ENCODE results near the gene PTPRK.

PTPRK gene

DNA sequence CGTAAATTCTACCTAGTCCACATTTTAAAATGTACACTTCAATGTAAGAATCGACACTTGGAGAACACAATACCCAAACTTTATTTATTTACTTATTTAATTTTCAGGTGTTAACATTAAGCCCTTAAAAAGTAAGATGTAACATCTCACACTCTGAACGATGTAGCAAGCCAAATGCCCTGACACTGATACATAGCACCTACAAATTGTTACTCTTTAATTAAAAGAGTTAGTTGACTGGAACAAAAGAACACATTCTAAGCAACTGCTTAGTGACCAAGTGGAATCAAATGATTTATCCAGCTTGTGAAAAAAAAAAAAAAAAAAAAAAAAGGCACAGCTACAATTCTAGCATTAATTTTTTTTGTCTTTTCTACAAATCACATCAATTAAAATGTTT, 327.4 kb downstream of the PTPRK start:
- DNase-seq (ENCODE audit: low spot score): no peak

DNA sequence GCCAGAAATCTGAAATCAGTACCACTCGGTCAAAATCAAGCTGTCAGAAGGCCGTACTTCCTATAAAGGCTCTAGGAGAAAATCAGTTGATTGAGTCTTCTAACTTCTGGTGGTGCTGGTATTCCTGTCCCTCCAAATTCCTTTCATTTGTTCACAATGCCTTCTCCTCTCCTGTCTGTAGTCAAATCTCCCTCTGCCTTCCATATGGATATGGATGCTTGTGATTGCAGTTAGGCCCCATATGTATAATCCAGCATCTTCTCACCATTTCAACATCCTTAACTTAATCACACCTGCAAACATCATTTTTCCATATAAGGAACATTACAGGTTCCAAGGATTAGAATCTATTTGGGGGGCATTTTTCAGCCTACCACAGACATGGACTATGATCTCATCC, 331.7 kb downstream of the PTPRK start:
- DNase-seq (ENCODE audit: low spot score): no peak

DNA sequence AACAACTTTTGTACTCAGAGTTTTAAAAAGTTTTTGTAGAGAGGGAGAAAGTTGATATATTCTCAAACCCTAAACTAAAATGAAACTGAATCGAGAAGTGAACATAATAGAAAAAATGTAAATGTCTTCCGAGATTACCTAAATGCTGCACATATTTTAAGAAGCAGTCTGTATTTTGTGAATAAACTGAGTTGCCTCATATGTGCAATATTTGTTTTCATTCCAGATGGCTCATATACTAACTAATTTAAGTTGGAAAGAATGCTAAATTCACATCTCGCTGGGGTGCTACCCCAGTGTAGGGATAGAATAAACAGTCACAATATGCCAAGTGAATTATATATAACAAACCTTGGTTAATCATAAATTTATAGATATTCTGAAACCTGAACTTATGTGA, 333.7 kb downstream of the PTPRK start:
- DNase-seq (ENCODE audit: low spot score): no peak

DNA sequence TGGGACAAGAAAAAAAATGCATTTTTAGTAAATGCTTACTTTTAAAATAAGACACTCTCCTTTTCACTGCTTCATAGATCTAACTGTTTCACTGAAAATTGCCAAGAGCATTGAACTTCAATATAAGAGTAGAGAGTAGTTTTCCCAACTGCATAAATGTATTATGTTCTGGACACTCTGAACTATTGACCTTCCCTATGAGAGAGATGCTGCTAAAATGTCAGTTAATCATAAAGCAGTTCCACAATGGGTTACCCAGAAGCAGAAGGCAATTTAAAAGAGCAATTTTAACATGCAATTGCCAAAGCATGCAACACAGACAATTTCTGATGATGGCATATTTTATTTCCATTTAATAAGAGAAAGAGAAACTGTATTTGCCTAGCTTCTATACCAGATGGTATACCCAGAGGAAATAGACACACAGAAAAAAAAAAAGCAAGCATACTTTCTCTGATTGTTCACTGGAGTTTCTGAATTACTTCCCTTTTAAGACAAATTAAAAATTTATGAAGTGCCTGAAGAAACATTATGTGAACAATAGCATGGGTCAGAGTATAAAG, 340.4 kb downstream of the PTPRK start:
- no peak for DNase-seq (ENCODE audit: low spot score)

DNA sequence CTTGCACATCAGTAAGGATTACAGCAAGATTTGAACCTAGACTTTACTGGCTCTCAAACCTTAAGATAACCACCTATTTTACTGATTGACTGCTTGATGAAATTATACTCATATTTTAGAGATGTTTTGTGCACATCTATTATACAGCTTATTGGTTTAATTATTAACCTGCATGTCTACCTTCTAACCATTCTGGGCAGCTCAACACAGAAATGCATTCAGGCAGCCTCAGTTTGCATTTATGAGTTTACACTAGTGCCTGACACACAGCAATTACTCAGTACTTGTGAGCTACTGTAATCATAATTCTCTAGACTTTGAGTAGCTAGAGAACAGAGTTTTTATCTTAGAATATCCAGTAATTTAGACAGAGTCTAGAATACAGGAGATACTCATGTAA, 345.7 kb downstream of the PTPRK start:
- DNase-seq (ENCODE audit: low spot score): no peak

DNA sequence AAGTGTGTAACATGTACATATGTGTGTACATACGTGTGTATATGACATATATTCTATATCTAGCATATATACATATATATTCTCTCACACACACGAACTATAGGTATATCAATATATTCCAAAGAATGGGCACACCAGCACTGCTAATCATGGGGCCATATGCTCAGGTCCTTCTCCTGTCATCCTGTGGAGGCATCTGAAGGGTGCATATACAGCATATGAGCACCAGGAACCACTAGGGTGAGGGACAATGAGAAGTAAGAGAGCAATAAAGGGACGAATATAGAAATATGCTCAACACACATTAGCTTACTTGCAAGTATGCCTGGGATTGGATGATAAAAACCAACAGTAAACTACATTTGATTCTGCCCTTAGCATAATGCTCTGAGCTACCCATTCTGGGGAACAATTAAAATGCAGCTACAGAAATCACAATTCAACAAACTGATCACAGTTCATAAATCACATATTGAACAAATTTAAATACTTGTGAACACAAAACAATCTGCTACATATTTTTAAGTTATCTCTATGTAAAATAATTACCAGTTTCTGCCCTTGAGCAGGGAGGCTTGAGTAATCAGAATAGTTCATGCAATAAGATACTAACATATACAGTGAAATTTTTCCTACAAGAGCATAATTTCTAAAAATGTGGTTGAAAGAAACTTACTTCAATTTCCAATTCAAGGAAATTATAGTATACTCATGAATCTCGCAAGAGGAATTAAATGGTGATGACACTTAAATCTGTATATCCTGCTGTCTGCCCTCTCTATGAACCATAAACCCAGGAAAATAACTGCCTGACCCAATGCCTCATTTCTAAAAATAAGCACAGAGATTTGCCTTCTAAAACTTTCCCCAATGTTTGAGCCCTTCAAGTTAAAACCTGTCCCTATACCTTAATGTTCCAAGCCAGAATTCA, 347.4 kb downstream of the PTPRK start:
- DNase-seq (ENCODE audit: low spot score): no peak

DNA sequence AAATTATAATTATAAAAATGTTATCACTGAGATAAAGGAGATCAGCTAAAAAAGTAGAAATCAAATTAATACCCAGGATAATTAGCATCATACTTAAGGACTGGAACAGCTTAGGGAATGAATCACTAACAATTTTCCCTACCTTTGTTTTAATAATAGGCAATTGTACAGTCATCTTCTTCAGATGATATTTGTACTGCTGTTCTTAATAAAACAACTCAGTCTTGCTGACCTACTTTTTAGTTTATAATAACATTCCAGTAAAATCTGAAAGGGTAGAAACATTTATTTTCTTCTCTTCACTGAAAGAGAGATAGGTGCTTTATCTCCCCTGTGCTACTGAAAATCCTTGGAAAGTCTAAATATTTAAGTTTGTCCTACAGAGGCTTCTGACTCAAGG, 348.3 kb downstream of the PTPRK start:
- no peak for DNase-seq (ENCODE audit: low spot score)

DNA sequence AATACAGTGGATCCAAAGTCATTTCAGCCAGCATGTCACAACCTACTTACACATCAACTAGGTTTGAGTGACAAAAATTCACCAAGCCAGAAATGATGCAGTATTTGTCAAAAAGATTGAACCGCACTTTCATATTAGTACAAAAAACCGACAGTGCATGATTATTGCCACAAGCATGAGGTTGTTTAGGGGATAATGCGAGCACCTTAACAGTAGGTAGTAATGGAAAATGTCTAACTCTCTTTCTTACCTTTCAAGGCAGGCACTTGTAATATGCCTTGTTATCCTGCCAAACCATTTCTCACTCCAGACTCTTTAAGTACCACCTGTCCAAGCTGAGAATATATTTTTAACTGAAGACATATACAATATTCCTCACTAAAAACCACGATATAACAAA, 349.2 kb downstream of the PTPRK start:
- DNase-seq (ENCODE audit: low spot score): no peak

DNA sequence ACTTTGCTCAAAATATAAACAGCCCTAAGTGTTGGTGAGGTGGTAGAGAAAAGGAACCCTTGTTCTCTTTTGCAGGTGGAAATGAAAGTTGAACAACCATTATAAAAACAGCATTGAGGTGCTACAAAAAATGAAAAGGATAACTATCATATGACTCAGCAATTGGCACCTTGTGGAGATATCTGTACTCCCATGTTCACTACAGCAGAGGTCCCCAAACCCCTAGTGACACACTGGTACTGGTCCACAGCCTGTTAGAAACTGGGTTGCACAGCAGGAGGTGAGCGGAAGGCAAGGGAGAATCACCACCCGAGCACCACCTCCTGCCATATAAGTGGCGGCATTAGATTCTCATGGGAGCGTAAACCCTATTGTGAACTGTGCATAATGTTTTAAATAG, 352.2 kb downstream of the PTPRK start:
- no peak for DNase-seq (ENCODE audit: low spot score)

DNA sequence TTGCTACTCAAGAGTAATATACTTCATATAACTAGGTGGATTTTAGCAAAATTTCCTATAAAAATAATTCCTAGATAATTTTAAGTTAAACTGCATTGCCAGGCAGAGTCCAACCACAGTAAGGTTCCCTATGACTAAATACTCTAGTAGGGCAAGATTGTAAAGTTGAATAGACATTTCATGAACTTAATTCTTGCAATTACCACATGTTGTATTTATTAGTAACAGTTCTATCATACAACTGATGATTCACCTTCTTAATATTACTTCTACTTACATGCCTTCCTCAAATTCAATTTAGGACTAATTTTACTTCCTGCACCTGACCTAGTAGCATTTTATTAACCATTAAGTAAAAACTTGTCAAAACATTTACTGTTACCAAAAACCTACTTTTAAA, 352.8 kb downstream of the PTPRK start:
- no peak for DNase-seq (ENCODE audit: low spot score)

DNA sequence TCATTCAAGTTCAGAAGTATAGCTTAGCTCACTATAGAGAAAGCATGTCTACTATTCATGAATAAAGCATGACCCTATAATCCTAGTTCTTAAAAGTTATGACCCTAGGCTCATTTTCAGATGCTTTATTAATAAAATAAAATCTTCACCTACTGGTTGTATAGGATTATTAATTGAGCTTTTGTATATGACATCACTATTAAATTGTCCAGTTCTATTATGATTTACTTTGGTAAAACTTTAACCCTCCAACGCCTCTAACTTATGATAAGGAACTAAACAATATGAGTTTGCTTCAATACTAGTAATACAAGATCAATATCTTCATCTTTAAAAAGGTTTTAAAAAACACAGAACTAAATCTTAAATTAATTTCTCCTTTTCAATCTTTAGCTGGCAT, 356.1 kb downstream of the PTPRK start:
- DNase-seq (ENCODE audit: low spot score): no peak

DNA sequence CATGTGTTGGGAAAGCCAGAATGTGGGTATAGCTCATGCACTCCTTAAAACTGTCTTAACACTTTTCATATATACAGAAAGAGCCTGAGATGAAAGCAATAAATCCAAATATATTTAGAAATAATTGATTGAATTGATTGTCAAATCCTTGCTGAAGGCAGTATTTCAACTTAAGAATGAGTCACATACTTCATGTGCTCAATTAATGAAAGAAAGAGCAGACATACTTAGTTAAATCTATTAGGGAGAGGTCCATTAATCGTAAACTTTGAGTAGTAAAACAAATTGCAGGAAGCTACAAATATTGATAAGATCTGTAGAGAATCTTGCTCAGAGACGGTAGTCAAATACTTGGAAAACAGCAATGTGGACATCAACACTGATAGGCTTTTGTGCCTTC, 358.0 kb downstream of the PTPRK start:
- no peak for DNase-seq (ENCODE audit: low spot score)

DNA sequence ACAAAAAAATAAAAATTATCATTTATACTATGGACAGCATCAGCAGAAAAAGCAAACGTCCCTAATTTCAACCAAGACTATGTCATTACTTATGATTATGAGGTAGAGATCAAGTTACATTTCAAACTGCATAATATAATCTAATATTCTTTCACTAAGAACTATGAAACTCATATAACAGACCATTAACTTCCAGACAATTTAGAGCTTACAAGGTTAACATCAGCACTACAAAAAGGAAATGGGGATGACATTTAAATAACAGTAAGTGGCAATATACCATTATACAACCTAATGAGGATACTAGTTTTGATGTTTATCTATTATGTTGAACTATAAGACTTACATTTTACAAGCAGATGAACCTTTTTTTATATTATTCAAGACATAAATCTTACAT, 358.6 kb downstream of the PTPRK start:
- DNase-seq (ENCODE audit: low spot score): no peak

DNA sequence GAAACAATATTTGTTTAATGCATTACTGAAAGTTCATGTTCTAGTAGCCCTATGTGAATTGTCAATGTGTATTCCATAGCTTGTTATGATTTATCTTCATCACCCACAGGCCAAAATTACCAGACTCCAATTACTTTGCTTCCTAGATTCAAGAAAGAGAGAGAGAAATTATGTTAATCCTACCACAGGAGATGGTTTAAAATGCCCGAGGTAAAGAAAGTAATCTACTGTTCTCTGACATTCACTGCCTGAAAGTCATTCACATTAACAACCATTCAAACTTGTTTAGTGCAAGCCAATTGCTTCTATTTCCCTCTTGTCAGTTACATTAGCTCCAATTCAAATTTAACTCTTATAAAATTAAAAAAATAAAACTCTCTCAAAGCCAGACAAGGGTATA, 359.1 kb downstream of the PTPRK start:
- no peak for DNase-seq (ENCODE audit: low spot score)

DNA sequence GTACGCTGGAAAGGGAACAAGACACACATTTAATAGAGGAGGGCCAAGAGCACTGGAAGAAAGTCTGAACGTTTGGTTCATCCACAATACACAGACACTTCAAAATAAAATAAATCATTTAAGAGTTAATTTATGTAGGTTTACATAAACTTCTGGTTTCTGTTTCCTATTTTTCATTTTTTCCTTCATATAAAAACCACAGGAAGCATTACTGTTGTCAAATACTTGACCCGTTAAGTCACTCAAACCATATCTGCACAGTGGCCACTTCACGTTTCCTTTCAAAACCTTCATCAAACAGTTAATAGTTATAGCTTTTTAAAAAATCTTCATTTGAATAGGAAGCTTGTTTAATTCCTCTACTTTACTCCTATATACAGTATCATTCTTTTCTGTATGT, 361.9 kb downstream of the PTPRK start:
- no peak for DNase-seq (ENCODE audit: low spot score)

DNA sequence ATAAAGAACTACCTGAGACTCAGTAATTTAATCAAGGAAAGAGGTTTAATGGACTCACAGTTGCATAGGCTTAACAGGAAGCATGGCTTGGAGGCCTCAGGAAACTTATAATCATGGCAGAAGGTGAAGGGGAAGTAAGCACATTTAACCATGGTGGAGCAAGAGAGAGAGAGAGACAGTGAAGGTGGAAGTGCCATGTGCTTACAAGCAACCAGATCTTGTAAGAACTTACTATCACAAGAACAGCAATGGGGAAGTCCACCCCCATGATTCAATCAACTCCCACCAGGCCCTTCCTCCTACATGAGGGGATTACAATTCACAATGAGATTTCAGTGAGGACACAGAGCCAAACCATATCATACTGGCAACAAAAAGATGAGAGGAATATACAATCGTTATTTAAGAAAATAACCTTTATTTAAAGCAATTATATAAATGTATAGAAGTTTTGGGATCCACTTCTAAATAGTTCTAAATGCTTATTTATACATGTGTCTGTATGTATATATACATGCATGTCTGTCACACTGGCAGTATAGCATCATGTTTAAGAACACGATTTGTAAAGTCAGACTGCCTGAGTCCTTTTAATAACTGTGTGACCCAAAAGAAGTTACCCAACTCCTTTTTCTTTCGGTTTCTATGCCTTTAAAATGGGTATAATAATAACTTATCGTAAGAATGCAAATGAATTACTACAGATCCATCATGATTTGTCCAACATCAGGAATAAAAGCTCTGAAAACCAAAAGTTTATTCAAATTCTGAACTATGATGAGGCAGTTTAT, 363.9 kb downstream of the PTPRK start:
- no peak for DNase-seq (ENCODE audit: low spot score)

DNA sequence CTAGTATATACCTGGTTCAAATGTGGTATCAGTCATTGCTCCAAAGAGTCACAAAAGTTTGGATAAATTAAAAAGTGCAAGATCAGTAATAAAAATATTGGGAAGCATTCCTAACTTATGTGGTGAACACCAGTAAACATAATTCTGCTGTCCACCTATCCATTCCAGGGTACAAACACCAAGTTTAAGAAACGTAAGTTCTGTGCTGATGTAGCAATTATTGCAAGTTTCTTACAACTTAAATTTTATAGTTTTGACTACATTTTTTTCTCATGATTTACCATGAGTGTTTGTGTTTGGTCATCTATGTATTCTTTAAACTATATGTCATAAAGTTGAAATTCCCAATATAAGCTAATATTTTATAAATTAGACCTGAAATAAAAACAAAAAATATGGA, 364.6 kb downstream of the PTPRK start:
- DNase-seq (ENCODE audit: low spot score): no peak

DNA sequence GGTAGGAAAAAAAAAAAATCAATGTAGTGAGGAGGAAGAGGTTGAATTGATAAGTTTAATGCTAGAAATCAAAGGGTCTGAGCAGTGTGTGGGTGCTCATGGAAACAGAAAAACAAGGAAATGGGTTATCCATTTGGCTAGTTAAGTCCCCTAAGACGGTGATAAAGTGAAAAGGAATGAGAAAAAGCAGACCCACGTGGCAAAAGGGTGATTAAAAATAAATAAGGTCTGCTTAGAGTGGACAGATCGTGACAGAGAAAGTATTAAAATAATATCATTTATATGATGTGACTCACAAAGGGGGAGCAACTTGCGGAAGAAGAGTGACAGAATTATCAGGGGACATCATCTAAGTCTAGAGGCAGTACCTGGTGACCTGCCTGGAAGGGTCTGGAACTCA, 367.8 kb downstream of the PTPRK start:
- DNase-seq (ENCODE audit: low spot score): no peak

DNA sequence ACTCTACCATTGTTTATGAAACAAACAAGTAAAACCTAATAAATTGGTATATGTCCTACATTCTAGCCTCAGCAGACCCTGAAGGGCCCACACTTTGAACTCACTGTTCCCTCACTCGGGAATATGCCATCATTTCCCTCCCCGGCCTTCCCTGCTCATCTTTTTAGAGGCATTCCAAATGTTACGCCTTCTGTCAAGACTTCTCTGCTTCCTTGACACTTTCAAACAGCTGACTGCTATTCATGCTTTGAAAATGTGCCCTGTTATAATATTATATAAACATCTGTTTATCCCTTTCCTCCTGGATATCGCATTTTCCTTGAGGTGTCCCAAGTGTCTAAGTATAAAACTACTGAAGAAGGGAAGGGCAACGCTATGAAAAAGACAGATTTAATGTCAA, 370.0 kb downstream of the PTPRK start:
- DNase-seq (ENCODE audit: low spot score): no peak

DNA sequence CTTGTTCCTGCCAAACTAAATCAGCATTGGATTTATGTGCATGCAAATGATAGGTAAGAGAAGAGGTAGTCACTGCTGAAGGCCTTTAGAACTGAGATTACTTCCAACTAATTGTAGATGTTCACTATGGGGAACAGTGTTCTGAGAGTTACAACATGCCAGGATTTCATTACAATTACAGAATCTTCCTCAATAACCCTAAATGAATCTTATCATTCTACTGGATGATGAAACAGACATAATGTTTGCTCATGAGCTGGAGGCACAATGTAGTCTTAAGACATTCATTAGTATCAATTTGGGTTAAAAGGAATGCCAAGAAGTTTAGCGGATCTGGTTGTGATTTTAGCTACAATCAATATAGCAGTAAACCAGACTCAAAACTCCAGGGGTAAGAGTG, 370.6 kb downstream of the PTPRK start:
- no peak for DNase-seq (ENCODE audit: low spot score)

DNA sequence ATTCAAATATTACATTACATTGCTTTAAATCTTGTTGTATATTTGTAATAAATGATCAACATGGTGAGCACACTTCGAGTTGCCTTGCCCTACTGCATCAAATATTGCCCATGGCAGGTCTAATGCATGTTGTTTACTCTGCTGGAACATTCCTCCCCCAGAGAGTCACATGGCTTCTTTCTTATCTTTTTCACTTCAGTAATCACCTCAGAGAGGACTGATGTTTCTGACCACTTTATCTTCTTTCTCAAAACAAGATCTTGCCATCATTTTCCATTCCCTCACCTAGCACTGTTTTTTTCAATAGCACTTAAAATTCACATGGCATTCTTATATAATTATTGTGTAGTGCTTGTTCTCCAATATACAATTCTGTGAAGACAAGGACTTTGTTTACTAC, 376.1 kb downstream of the PTPRK start:
- no peak for DNase-seq (ENCODE audit: low spot score)

DNA sequence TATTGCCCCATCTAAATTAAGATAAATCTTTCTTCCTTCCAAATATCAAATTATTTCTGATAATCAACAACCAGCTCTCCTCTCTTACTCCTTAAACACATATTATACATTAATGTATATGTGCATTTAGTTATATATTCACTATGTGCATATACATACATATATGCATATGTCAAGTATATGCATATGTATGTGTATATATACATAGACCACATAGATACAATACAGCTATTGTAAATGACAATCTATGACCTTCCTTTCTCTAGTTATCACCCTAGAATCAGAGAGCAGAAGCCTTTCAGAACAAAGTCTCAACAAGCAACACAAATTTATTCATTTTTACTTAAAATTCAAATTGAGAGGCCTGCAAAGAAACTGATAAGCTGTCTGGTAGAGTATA, 378.5 kb downstream of the PTPRK start:
- DNase-seq (ENCODE audit: low spot score): no peak

DNA sequence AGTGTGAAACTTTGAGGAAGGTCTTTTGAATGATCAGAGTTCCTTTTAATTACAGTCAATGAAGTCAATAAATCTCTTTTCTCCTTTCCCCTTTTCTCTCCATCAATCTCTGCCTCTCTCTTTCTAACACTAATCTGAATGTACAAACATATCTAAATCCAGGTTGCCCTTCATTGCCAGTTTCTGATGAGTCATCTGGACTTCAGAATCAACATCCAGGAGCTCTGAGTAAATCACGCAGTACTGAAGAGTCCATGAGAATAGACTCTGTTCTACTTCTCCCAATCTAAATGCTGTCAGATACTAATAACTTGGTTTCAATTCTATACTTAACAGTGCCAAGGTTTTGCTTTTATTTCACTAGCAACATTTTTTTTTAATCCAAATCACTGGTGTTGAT, 380.9 kb downstream of the PTPRK start:
- DNase-seq (ENCODE audit: low spot score): no peak

Data from globus pallidus (tissue), 1 donor.